Endometrial microvascular endothelial cells (primary cell): ENCODE results near the gene IFT43. TPM values are rescaled to one million over a fixed set of nuclear protein-coding genes. Genes with fewer than 3 reads are reported as not detected.

Experiments used
- in situ Hi-C: cut with HindIII; loops from 2 replicates; pipeline ENCODE4 v1.10.0; 2017; ENCODE audit warnings: low sequenced_read_pairs, low pct_unique_long_range_greater_than_20kb; ENCODE audit errors: inconsistent ontology term
- total RNA-seq: library from RNA; depleted of rRNA; stranded (reverse); fragments of >200 nt; gene quantifications from one replicate; pipeline ENCODE4 v1.2.3, GENCODE V29; 2015; ENCODE audit errors: inconsistent ontology term

The IFT43 gene
- total RNA-seq, 1 donor from 2014 or later = 42.7 TPM

DNA sequence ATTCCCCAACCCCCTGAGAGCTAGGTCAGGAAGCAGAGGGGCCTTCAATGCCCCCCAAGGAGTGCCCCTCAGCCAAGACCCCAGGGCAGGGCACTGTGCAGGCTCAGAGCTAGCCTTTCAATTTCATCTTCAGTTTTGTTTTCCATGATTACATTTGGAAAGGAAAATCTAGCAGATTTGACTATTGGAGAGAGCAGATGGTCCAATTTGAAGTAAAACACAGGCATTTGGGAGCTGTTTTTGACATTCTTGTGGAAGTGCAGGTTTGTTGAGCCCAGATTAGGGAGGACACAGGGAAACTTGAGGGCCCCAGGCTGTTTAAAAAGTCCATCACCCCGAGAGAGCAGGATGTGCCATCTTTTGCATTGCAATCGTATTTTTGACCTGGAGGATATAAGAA lies 107.5 kb downstream of the IFT43 start:
- in situ Hi-C loops = no loop called here

DNA sequence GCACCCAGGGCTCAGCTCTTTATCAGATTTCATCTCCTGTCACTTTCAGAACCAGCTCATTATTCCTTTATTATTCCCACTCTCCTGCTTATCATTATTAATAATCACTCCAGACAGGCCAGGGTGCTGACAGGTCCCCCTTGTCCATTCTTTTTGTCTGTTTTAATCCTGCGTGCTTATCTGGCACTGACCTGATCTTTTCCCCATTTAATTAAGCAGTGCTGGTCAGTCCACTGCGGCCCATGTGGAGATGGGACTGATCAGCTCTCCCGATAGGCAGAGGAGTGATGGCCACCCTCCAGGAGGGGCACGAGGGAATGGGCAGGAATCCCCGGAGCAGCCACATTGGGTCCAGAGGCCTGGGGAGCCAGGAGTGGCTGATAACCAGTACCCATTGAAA lies 110.7 kb downstream of the IFT43 start:
- in situ Hi-C loops = no loop called here

DNA sequence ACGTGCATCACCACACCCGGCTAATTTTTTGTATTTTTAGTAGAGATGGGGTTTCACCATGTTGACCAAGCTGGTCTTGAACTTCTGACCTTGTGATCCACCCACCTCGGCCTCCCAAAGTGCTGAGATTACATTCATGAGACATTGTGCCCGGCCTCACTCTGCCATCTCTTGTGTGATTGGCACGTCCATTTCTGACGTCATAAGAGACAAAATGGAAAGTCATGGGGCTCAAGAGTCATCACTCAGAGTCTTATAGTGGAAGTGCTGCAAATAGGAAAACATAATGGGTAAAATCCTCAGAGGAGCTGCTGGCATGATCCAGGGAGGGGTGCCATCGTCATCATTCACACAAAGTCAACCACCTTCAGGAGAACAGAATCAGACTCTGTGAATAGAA lies 112.0 kb downstream of the IFT43 start:
- in situ Hi-C loops = no loop called here

DNA sequence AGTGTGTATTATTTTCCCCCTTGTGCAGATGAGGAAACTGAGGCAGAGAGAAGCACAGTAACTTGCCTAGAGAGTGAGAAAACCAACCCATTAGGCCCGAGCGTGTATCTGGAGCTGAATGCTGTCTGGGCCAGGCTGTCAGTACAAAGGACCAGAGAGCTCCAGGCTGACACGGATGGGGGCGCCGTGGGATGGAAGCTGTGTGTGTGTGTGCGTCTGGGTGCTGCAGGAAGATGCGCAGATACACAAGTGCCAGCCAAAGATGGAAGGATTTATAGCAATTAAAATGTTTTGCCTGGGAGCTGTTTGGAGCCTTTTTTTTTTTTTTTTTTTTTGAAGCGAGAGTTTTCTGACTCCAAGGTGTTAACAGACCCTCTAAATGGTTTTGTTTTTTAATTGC lies 112.5 kb downstream of the IFT43 start:
- in situ Hi-C loops = no loop called here

DNA sequence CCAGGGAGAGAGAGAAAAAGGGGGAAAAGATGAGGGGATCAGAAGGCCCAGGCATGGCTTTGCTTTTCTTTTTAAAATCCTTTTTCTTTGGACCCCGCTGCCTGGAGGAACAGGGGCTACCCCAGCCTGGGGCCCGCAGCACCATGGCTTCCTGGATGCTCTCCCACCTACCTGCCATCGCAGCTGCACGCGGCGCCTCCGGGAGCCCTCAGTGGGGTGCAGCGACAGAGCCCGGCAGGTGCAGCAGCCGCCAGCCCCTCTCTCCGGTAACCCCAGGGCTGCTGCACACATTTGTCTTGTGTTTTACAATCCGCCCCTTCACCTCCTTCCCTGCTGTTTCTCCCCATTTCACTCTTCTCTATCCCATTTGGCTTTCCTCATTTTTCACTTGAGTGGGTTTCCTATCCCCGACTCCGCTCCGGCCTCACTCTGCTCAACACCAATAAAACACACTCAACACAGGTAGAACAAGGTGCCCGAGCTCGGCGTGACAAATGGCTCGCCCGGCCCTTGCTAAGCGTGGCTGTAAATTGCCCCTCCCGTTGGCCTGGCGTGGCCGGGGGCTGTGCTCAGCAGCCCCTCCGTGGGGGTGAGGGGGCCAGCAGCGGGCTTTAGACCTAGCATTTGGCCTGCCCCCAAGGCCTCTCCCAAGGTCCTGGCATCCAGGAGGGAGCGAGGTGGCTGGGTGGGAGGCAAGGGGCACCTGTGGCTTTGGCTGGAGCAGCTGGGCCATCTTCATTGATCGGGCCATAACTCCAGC lies 113.5 kb downstream of the IFT43 start:
- in situ Hi-C loops = no loop called here

DNA sequence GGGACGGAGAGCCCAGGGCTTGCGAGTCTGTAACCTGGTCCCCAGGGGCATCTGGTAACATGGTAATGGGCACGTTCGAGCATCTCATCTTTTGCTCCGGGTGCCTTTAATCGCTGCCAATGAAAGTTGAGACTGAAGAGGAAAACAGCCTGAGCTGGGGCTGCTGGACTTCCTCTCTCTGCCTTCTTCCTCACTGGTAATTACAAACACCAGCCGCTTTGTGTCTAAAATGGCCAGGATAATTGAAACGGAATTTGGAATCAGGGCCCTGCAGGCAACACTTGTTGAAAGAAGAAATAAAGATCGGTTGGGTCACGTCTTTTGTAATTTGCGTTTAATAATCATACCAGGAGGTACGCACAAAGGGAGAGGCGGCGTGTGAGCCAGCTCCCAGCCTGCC lies 114.7 kb downstream of the IFT43 start:
- in situ Hi-C loops = no loop called here

DNA sequence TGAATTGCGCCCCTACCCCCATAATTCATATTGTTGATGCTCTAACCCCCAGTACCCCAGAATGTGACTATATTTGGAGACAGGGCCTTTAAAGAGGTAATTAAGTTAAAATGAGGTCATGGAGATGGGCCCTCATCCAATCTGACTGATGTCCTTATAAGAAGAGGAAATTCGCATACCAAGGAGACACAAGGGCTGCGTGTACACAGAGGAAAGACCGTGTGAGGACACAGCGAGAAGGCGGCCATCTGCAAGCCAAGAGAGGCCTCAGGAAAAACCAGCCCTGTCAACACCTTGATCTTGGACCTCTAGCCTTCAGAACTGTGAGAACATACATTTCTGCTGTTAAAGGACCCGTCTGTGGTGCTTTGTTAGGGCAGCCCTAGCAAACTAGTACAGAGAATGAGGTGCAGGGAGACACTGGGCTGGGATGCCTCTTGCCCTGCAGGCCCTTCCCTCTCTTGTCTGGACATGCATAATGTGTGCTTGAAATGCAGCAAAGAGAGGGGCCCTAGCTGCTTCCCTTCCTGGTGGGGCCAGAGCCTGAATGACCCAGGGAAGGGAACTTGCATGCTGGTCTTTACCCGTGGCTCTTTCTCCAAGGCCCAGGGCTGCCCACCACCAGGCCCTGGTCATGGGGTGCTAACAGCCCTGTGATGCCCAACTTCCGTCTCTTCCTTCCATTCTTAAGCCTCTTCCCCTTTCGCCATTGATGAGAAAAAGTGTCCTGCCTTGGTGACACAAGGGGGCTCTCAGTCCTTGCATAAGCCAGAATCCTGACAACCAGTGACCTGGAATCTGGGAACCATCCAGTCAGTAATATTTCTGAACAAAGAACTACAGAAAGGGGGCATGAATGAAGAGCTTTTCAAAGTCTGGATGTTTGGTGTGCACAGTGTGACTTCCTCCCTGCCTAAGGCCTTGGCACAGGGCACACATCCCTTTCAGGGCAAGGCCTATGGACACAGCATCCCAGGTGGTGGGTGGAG lies 116.1 kb downstream of the IFT43 start:
- in situ Hi-C loops = no loop called here

DNA sequence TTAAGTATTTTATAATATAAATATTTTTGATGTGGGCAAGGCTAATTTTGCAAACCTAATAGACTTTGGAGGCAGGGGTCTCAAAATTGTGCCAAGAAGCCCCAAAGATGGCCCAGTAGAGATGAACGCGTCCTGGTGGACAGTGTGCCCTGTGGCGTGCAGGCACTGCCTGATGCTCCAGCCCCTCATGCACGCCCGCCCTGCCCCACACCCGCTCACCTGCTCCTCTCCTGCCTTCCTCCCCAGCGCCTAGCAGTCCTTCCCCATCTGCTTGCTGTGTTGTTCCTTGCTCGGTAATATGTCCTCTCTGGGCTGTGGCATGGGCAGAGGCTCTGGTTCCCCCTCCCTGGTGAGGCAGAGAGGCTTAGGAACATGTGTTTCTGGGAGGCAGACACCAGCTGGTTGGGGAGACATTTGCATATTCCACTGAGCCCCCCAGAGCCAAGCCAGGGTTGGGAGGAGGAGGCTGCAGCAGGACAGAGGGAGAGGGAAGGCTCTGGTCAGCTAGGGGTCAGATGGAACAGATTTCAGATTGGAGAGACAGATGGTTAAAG lies 119.3 kb downstream of the IFT43 start:
- in situ Hi-C loops = no loop called here

DNA sequence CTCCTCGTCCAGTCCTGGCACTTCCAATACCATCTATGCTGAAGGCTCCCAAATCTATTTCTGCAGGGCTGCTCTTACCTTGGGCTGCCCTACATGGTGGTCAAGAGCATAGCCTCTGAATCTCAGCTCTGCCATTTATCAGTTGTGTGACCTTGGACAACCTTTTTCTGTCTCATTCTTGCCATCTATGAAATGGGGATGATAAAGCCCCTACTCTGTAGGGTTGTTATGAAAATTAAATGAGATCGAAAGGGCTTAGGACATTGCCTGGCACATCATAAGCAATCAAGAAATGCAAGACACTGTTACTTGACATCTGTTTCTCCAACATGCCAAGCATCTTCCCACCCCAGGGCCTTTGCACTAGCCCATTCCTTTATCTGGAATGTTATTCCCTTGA lies 120.6 kb downstream of the IFT43 start:
- in situ Hi-C loops = no loop called here

DNA sequence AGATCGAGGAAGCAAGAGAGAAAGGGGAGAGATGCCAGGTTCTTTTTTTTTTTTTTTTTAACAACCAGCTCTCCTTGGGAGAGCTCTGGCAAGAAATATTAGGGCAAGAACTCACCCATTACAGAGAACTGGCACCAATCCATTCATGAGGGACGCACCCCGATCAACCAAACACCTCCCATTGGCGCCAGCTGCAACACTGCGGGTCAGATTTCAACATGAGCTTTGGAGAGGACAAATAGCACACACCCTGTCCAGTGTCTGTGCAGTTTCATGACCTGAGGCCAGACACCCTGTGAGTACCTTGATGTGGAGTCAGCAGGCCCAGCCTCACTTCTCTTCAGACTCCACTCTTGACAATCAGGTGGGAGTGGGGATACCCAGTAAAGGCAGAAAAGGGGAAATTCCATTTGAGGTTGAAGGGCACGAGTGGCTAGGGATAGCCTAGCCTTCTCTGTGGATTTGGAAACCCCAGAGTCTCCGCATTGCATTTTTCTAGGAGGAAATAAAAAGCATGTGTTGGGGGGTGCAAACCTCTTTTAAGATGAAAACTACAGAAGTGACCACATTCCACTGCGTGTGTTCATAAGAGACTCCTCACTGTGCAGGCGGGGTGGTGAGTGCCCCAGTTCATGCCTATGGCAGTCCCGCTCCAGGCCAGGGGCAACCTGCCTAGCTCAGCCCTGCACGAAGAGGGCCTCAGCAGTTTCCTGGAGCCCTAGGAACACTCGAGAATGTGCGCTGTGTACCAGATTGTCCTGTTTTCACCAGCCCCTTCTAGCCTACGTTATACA lies 123.7 kb downstream of the IFT43 start:
- in situ Hi-C loops = no loop called here

DNA sequence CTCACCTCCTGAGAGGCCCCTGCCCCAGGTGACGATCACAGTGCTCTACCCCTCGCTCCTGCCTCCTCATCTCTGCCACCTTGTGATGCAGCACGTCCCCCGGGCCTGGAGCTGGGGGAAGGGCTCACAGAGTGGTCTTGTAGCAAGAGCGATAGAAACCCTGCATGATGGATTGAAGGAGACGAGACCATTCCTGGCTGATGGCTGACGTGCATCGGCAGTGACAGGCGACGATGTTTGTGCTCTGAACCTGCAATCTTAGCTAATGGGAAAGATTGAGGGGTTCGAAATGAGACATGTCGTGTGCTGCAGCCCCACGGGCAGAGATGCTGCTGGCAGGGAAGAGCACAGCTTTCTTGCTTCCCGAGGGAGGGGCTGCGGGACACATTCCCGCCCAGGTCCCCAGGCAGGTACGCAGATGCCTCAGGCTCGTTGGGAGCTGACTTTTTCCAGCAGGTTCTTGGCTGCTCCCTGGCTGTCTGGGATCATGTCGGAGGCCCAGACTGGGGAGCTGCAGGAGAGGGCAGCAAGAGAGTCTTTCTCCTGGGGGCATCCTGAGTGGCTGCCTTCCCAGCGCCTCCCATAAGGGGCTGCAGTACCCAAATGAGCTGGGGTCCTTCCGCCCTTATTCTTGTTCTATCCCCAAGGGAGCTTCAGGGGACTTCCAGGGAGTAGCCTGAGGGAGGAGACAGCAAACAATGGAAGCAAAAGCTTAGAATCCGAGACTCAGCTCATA lies 127.5 kb downstream of the IFT43 start:
- in situ Hi-C loops = no loop called here

DNA sequence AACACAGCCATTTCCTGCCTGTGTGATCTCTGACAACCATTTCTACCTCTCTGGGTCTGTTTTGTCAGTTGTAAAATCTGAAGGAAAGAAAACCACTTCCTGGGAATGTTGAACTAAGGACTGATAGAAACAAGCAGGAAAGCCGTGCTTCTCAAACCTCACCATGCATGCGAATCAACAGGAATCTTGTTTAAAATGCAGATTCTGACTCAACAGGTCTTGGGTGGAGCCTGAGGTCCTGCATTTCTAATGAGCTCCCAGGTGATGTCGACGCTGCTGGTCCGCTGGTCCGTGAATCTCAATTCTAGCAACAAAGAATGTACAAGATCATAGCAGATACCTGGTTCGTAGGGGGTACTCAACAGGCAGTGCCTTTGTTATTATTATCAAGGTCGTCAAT lies 128.1 kb downstream of the IFT43 start:
- in situ Hi-C loops = no loop called here

DNA sequence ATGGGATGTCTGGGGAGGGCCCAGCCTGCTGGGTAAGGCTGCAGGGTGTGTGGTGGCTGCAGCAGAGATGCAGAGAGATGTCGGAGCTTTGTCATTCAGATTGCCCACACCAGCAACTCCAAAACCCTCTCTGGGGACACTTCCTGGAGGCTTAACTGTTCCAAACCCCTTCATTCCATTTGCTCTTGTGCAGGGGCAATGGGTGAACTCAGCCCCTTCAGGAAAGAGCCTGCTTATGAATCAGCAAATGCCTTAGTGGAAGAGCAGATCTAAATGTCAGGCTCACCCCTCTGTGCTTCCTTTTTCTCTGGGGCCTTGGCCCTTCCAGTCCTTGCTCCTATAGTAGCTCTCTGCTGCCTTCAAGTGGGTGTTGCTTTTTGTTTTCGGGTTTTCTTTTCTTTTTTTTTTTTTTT lies 129.5 kb downstream of the IFT43 start:
- in situ Hi-C loops = no loop called here

DNA sequence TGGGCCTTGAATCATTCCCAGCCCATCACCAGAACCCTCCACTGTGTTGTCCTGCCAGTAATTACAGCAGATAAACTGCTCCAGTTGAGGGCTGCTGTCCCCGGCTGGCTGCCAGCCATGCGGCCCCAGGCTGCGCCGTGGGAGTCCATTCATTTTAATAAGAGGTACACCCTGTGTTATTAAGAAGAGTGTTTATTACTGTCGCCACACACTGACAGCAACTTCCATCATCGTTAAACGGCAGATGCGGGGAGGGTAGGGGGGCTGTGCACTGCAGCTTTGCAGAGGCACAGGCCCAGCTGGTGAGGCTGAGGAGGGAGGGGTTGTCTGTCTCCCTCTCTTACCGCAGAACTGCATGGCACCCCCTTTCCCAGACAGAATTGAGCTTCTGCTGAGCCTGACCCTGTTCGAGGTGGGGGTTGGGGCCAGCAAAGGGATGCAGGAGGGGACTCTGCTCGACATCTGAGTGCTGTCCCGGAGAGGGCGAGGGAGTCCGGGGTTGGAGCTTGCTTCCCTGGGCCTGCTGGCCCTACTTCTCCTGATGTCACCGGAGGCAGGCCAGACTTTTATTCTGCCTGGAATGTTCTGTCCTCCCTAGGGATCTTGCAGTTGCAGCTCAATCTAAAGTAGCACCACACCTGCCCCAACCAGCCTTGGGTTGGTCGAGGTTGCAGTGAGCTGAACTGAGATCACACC lies 132.4 kb downstream of the IFT43 start:
- in situ Hi-C loops = no loop called here

DNA sequence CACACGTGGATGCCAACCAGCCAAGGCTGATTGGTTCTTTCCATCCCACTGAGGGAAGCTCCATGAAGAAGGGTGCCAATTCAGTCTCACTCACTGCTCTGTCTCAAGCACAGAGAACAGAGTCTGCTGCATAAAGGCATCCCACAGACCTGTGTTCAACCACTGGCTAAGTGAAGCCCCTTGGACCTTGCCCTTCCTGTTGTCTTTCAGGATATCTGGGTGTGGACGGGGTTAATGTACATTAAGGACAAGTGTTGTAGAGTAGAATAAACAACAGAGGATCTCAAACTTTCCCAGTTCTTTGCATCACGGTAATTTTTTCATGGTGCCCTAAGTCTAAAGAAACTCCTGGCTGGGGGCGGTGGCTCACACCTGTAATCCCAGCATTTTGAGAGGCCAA lies 133.0 kb downstream of the IFT43 start:
- in situ Hi-C loops = no loop called here

DNA sequence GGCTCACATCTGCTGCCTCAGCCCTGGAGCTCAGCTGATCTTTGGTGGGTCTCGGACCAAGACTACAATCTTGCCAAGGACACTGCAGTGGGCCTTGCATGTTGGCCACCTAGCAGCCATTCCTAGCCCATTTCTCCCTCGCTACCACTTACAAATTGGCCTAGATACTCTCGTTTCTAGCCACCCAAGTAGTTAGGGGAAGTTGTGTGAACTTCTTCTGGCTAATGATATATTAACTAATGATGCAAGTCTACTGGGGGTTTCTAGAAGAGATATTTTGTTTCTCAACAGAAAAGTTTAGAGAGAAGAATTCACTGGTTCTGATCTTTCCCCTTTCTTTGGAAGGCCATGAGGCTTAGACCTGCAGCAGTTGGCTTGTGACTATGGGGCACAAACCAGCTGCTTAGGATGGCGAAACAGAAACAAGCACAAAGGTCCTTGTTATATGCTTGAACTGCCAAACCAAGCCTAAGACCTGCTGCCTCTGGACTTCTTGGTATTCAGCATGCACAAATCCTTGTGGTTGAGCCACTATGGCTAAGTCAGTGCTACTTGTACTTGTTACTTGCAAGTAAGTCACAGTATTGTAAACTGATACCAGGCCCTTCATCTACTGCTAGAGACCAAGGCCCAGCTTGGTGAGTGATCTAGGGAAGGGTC lies 135.7 kb downstream of the IFT43 start:
- in situ Hi-C loops = no loop called here

DNA sequence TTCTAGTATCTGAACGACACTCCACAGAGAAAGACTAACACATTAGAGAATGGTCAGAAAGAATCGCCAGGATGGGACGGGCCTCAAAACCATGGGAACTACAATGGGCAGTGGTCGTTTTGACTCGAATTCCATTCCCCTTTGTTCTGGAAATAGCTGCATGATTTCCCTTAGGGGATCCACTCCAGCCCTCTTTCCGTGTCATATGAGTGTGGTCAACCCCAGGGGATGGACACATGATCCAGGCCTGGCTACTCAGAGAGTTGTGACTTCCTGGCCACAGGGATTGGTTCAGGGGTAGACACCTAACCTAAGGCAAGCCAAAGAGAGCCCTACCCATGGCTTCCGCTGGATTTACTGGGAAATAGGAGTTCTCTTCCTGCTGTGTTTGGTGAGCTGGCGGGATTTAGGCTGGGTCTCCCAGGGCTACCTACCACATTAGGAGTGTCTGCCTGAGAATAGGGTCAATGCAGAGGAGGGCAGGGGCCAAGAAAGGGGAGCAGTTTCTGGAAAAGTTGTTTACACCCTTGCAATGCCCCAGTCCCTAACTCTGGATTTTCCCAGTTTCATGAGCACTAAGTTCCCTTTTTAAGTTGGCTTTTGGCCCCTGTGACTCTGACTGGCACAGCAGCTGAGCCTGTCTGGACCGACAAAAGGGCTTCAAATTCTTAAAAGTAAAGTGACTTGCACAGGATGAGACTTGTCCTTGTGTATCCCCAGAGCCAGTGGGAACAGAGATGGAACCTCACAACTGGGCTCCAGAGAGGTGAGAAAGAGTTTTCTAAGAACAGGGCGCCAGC lies 138.1 kb downstream of the IFT43 start:
- in situ Hi-C loops = no loop called here
